ENCODE measurements around the gene GNB1L. TPM values are rescaled to one million over a fixed set of nuclear protein-coding genes. Genes with fewer than 3 reads are reported as not detected.
A peak's percentile ranks its signal among the peaks of the same experiment; 100 is the strongest.

The GNB1L gene
- total RNA-seq, 1 experiment from 2014 or later = 38.2 TPM

- H3K27me3 ChIP-seq (ENCODE audit: control insufficient read depth, insufficient read depth, low read length) = no peaks in the 10 kb centered on the region
- no peaks in the 10 kb centered on the region for H3K36me3 ChIP-seq (replicated peaks; ENCODE audit: control insufficient read depth, insufficient read depth, low read length)
- no peak overlapping the region for H3K4me3 ChIP-seq (ENCODE audit: insufficient read depth, low read depth, low read length)
- DNase-seq = no peak
Observed at GRCh38 chr22:19893363-19893762, 38.7 kb upstream of the GNB1L start.

DNA sequence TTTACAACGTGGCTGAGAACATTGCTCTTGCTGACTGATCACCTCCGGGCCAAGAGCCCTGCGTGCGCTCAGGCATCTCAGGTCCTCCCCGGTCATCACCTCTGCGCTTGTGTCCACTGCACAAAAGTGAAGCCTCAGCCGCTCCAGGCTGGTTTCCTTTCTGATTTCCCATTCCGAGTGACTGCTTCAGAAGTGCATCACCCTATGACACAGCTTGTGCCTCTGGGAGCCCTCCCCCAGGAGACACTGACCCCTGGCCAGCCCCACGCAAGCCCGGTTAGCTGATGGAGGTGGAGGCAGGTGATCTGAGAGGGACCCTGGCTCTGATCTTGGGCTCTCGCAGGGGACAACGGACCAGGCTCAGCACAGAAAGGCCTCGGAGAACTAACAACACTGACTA, 38.3 kb upstream of the GNB1L start:
- no peak for DNase-seq
- Histone ChIP-seq H3K4me3 (ENCODE audit: insufficient read depth, low read depth, low read length) (no peak overlapping the region), H3K36me3 (replicated peaks; ENCODE audit: control insufficient read depth, insufficient read depth, low read length) (no peaks in the 10 kb centered on the region), H3K27me3 (ENCODE audit: control insufficient read depth, insufficient read depth, low read length) (no peaks in the 10 kb centered on the region)

- Histone ChIP-seq H3K4me3 (ENCODE audit: insufficient read depth, low read depth, low read length) (no peak overlapping the region), H3K36me3 (replicated peaks; ENCODE audit: control insufficient read depth, insufficient read depth, low read length) (no peaks in the 10 kb centered on the region), H3K27me3 (ENCODE audit: control insufficient read depth, insufficient read depth, low read length) (no peaks in the 10 kb centered on the region)
- peak; percentile 88 for DNase-seq
Observed at GRCh38 chr22:19892257-19892879, 37.7 kb upstream of the GNB1L start.

DNA sequence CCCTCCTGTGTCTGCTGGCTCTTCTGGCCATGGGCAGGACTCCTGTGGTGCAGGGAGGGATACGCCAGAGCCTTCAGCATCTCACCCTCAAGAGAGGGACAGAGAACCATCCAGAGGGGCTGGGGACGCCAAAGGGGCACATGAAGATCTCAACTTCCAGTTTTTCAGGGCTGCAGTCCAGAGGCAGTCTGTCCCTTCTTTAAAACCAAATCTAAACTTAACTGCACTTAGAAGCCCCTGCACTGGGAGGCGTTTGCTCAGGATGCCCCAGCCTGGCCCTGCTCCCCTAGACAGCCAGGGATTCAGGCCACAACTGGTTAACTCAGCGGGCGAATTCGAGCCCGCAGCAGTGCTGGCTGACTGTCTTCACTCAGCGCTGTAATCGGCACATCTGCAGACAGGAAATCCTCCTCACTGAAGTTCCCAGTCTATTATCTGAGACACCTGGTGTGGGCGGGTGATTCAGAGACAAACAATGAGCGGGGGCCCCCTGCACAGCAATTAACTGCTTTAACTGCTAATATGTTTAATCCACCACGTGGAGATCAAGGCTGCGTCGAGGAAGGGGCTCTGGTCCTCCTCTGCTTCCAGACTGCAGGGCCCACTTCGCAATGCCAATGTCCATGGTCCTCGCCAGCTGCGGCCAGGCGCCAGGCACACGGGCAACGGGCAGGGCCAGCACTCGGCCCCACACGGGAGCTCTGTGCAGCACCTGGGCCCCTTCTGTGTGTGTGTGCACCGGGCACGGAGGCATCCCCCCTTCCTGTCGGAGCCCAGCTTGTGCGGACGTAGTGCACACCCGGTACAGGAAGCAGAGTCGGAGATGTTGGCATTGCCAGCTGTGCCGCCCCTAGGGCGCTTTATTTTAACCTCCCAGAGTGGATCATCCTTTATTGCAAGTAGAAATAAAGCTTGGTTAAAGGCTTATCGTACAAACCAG, 36.9 kb upstream of the GNB1L start:
- no peaks in the 10 kb centered on the region for H3K36me3 ChIP-seq (replicated peaks; ENCODE audit: control insufficient read depth, insufficient read depth, low read length)
- H3K4me3 ChIP-seq (ENCODE audit: insufficient read depth, low read depth, low read length) = no peak overlapping the region
- no peaks in the 10 kb centered on the region for H3K27me3 ChIP-seq (ENCODE audit: control insufficient read depth, insufficient read depth, low read length)
- DNase-seq = peak; percentile 93

DNA sequence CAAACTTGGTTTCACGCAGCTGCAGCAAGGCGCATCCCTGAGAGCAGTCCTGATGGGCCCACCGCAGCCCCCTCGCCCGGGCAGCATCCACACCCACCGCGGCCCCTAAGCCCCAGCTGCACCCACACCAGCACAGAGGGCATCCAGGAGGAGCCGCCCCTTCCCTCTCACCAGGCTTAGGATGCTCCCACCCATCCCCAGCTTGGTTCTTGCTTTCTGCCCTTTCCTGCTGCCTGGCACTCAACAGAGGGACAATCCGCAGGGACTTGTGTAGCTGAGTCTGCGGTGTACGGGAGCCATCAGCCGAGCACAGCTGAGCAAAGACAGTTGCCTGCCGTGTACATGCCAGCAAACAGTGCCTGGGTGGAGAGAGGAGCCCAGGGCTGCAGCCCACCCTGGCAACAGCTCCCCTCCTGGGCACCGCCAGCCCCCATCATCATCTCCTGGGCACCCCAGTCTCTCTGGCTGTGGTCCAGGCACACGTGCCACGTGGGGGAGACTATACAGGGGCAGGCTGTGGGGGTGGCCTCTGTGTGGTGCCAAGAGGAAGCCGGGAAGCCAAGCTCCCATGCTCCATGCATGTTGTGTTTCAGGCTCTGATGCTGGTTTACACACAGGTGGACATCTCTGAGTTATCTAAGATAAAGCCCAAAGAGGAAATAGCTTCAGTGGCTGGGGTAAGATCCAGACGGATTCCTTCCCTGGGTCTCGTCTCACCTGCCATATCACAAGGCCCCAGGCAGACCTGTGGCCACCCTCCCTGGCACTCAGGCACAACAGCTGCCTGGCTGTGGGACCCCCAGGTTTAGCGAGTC, 36.0 kb upstream of the GNB1L start:
- H3K27me3 ChIP-seq (ENCODE audit: control insufficient read depth, insufficient read depth, low read length) = no peaks in the 10 kb centered on the region
- H3K36me3 ChIP-seq (replicated peaks; ENCODE audit: control insufficient read depth, insufficient read depth, low read length) = no peaks in the 10 kb centered on the region
- H3K4me3 ChIP-seq (ENCODE audit: insufficient read depth, low read depth, low read length) = no peak overlapping the region
- no peak for DNase-seq

- peak; percentile 49 for DNase-seq
- H3K36me3 ChIP-seq (replicated peaks; ENCODE audit: control insufficient read depth, insufficient read depth, low read length) = no peaks in the 10 kb centered on the region
Observed at GRCh38 chr22:19889951-19890350, 35.3 kb upstream of the GNB1L start.

DNA sequence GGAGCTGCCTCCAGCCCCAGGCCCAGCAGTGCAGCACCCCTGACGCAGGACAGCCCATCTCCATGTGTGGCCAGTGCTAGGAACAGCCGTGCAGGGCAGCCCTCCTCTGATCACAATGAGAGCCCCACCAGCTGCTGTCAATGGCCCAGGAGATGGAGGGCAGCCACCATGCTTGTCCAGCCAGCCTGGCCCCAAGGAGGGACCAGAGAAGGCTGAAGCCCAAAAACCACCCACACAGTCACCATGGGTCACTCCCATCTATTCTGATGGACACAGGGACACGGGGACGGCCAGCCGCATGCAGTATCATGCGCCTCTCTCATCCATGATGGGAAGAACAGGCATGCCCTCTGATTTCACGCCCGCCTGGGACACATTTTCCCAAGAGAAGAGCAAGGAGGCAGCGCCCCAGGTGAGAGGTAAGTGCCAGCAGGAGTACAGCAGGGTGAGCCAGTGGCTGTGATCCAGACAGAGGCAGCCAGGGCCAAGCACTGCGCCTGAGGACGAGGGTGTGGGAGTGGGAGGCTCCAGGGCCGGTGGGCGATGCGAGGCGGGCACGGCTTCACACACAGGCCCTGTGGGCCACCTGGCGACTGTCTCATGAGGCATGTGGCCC, 33.6 kb upstream of the GNB1L start:
- no peak overlapping the region for H3K4me3 ChIP-seq (ENCODE audit: insufficient read depth, low read depth, low read length)

More at GRCh38 chr22:19889951-19890350, 35.3 kb upstream of the GNB1L start:
- no peaks in the 10 kb centered on the region for H3K27me3 ChIP-seq (ENCODE audit: control insufficient read depth, insufficient read depth, low read length)
- H3K4me3 ChIP-seq (ENCODE audit: insufficient read depth, low read depth, low read length) = no peak overlapping the region

GRCh38 chr22:19887256-19887985, 32.7 kb upstream of the GNB1L start:
- H3K4me3 ChIP-seq (ENCODE audit: insufficient read depth, low read depth, low read length) = no peak overlapping the region
- peak; percentile 36 for DNase-seq
- H3K36me3 ChIP-seq (replicated peaks; ENCODE audit: control insufficient read depth, insufficient read depth, low read length) = no peaks in the 10 kb centered on the region
- H3K27me3 ChIP-seq (ENCODE audit: control insufficient read depth, insufficient read depth, low read length) = no peaks in the 10 kb centered on the region

More for the DNA sequence above, 33.6 kb upstream of the GNB1L start:
- Histone ChIP-seq H3K27me3 (ENCODE audit: control insufficient read depth, insufficient read depth, low read length) (no peaks in the 10 kb centered on the region), H3K36me3 (replicated peaks; ENCODE audit: control insufficient read depth, insufficient read depth, low read length) (no peaks in the 10 kb centered on the region)
- peak; percentile 60 for DNase-seq

- peak; percentile 59 for DNase-seq
- Histone ChIP-seq H3K36me3 (replicated peaks; ENCODE audit: control insufficient read depth, insufficient read depth, low read length) (no peaks in the 10 kb centered on the region), H3K4me3 (ENCODE audit: insufficient read depth, low read depth, low read length) (no peak overlapping the region), H3K27me3 (ENCODE audit: control insufficient read depth, insufficient read depth, low read length) (no peaks in the 10 kb centered on the region)
Observed at GRCh38 chr22:19886605-19887255, 32.1 kb upstream of the GNB1L start.

DNA sequence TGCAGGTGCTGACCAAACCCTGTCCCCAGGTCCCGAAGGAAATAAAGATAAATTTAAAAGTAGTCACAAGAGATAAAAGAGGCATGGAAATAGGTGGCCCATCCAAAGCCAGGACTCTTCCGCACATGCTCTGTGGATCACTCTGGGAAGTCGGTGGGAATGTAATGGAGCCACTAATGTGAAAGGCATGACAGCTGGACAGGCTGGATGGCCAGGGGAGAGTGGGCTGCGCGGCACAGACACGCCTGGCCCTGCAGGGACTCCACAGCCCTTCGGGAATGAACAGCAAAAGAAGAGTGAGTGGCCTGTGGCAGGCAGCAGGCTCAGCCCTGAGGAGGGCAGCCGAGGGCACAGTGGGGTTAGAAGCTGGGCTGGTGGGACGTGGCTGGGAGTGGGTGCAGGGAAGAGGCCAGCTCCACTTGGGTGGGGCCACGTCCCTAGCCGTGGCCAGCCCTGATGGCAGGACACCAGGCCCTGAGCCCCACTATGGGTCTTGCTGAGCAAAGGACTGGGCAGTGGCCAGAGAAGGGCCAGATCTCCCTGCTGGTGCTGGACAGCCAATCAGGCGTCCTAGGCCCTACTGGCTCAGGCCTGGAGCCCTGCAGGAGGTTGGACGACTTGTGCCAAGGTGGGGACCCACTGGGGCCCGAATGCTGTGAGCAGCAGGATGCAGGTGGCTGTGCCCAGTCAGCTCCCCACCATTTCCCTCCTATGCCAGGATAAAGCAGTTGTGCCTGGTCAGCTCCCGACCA, 31.3 kb upstream of the GNB1L start:
- peak; percentile 51 for DNase-seq
- H3K36me3 ChIP-seq (replicated peaks; ENCODE audit: control insufficient read depth, insufficient read depth, low read length) = no peaks in the 10 kb centered on the region
- no peak overlapping the region for H3K4me3 ChIP-seq (ENCODE audit: insufficient read depth, low read depth, low read length)
- H3K27me3 ChIP-seq (ENCODE audit: control insufficient read depth, insufficient read depth, low read length) = no peaks in the 10 kb centered on the region

DNA sequence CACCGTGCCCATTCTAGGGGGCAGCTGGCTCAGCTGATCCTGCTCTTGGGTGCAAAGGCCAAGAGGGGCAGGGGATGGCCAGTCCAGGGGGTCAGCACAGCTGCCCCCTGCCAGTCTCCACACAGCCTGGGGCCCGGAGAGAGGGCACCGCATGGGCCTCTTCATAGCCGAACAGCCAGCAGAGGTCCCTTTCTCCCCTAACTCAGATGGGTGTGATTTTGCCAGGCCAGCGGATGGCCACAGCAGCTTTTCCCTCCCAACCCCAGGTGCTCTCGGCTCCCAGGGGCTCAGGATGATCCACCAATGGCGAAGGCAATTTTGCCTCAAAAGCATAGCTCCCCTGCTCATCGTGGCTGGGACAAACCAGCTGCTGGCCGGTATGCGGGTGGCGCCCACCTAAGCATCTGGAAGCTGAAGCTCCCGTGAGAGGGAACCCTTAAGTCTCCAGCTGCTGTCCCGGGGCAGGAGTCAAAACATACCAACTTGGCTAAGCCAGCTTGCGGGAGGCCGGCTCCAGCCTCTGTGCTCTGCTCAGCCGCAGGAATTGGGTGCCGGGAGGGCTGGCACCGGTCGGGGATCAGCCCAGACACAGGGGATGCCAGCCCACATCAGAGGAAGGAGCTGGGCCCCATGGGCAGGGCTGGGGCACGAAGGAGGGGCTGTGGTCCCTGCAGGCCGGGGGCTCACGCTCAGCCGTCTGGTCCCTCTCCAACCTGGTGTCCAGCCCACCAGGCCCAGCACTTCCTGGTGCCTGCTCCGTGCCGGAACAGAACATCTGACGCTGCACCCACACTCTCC, 30.5 kb upstream of the GNB1L start:
- peak; percentile 61 for DNase-seq
- H3K27me3 ChIP-seq (ENCODE audit: control insufficient read depth, insufficient read depth, low read length) = no peaks in the 10 kb centered on the region
- no peak overlapping the region for H3K4me3 ChIP-seq (ENCODE audit: insufficient read depth, low read depth, low read length)
- no peaks in the 10 kb centered on the region for H3K36me3 ChIP-seq (replicated peaks; ENCODE audit: control insufficient read depth, insufficient read depth, low read length)

DNA sequence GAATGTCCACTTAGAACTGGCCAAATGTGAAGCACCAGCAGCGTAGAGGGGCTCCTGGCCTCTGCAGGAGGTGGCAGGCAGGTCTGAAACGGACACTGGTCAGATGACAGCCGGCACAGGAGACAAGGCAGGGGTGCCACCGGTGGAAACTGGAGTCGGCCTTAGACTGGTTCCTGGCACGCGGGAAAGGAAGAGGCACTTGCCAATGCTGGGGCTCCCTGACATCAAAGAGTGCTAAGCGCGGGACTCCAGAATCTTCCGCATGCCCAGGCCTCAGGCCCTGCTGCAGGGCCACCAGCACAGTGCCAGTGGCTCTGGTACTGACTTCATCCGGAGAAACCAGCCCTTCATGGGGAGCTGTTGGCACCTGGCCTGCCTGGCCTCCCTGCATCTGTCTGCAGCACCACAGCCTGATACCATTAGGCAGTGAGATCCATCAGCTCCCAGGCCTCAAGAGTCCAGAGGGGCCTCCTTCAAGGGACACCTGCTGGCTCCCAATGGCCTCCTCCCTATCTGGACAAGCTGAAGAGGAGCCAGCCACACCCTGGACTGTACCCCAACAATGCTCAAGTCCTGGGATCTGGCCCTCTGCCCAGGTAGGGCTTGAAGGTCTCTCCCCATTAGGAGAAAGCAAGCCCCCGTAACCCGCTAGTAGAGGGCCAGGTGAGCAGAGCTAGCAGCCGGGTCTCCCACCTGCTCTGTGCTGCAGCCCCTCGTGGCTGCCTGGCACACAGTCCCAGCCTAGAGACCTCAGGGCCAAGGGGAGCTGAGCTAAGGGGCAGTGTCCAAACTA, 29.7 kb upstream of the GNB1L start:
- DNase-seq = peak; percentile 54
- no peak overlapping the region for H3K4me3 ChIP-seq (ENCODE audit: insufficient read depth, low read depth, low read length)
- H3K36me3 ChIP-seq (replicated peaks; ENCODE audit: control insufficient read depth, insufficient read depth, low read length) = no peaks in the 10 kb centered on the region
- no peaks in the 10 kb centered on the region for H3K27me3 ChIP-seq (ENCODE audit: control insufficient read depth, insufficient read depth, low read length)
